ENCODE data around the gene CCR9.

Gene CCR9

DNA sequence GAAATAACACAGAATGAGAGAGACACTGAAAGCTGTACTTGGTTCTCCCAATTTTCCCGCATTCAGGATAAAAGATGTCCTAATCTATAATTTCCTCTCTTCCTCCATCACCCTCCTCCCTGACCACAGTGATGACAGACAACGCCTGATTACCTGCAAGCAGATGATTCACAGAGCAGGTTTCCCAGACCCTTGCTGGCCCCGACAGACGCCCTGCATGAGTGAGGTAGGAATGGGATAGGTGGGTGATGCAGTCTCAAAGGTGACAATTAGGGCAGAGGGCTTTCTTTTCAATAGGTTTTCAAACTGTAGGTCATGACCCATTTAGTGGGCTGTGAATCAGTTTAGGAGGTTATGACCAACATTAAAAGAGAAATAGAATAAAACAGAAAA, 51.7 kb downstream of the CCR9 start:
- Histone ChIP-seq H3K9ac (ENCODE audit: insufficient read length, low read depth) (no peak overlapping the region), H3K4me1 (ENCODE audit: insufficient read depth, insufficient read length) (peaks cover 5% of the 10 kb centered on the region), H3K36me3 (ENCODE audit: insufficient read depth, insufficient read length, low read length) (peaks cover 24% of the 10 kb centered on the region), H3K27me3 (ENCODE audit: insufficient read depth, insufficient read length) (no peaks in the 10 kb centered on the region), H3K4me3 (ENCODE audit: insufficient read length, low read depth) (no peak overlapping the region), H3K9me3 (ENCODE audit: insufficient read depth, low read length) (no peaks in the 10 kb centered on the region)
- no peak for DNase-seq (ENCODE audit: low read depth, low spot score)
- no peak for TF ChIP-seq YY1 (IDR thresholded peaks at IDR 0.05; ENCODE audit: insufficient read depth, insufficient read length)
- TF ChIP-seq ZNF274 (IDR thresholded peaks at IDR 0.05; ENCODE audit: low read depth, low read length): no peak
- no peak for TF ChIP-seq SUZ12 (IDR thresholded peaks at IDR 0.05; ENCODE audit: extremely low read depth, insufficient read depth, insufficient read length)

DNA sequence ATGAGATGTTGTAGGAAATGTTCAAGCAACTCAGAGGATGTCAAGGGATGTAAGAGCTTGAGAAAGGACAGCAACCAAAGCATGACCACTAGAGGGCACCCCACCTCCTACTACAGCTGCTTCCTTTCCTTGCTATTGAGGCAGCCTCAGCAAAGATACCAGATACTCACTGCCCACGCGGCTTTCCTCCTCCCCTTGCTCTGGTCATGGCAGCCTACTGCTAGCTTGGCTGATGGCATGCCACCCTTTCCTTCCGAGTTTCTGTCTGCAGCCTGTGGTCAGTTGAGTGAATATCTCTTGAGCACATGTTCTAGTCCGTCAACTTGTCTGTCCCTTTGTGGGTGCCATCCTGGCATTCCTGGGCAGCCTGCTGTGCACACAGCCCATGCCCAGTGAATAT, 52.5 kb downstream of the CCR9 start:
- Histone ChIP-seq H3K4me1 (ENCODE audit: insufficient read depth, insufficient read length) (peaks cover 5% of the 10 kb centered on the region), H3K4me3 (ENCODE audit: insufficient read length, low read depth) (no peak overlapping the region), H3K9ac (ENCODE audit: insufficient read length, low read depth) (no peak overlapping the region), H3K9me3 (ENCODE audit: insufficient read depth, low read length) (no peaks in the 10 kb centered on the region), H3K36me3 (ENCODE audit: insufficient read depth, insufficient read length, low read length) (peaks cover 24% of the 10 kb centered on the region), H3K27me3 (ENCODE audit: insufficient read depth, insufficient read length) (no peaks in the 10 kb centered on the region)
- DNase-seq (ENCODE audit: low read depth, low spot score): peak; percentile 87
- TF ChIP-seq YY1 (IDR thresholded peaks at IDR 0.05; ENCODE audit: insufficient read depth, insufficient read length): no peak
- TF ChIP-seq ZNF274 (IDR thresholded peaks at IDR 0.05; ENCODE audit: low read depth, low read length): no peak
- TF ChIP-seq SUZ12 (IDR thresholded peaks at IDR 0.05; ENCODE audit: extremely low read depth, insufficient read depth, insufficient read length): no peak

DNA sequence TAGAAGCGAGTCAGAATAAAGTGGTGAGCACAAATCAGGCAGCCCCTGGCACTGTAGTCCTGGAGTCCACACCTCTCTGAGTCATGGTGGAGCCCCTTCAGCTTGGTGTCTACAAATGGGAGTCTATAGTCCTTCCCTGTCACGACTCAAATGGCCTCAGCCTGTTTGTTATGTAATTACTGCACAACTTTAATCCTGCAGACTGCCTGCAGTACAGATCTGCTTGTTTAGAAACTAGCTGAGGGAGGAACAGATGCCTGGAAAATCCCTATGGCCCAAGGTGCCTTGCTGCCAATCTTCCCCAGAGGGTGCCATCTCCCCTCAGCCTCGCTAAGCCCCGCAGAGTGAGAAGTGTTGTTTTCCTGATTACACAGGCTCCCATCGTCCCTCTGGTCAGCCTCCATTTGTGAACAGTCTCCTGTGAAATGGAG, 53.0 kb downstream of the CCR9 start:
- Histone ChIP-seq H3K4me1 (ENCODE audit: insufficient read depth, insufficient read length) (peaks cover 5% of the 10 kb centered on the region), H3K9me3 (ENCODE audit: insufficient read depth, low read length) (no peaks in the 10 kb centered on the region), H3K27me3 (ENCODE audit: insufficient read depth, insufficient read length) (no peaks in the 10 kb centered on the region), H3K36me3 (ENCODE audit: insufficient read depth, insufficient read length, low read length) (peaks cover 23% of the 10 kb centered on the region), H3K9ac (ENCODE audit: insufficient read length, low read depth) (no peak overlapping the region), H3K4me3 (ENCODE audit: insufficient read length, low read depth) (no peak overlapping the region)
- TF ChIP-seq ZNF274 (IDR thresholded peaks at IDR 0.05; ENCODE audit: low read depth, low read length) (no peak), SUZ12 (IDR thresholded peaks at IDR 0.05; ENCODE audit: extremely low read depth, insufficient read depth, insufficient read length) (no peak), YY1 (IDR thresholded peaks at IDR 0.05; ENCODE audit: insufficient read depth, insufficient read length) (no peak)
- DNase-seq (ENCODE audit: low read depth, low spot score): no peak

DNA sequence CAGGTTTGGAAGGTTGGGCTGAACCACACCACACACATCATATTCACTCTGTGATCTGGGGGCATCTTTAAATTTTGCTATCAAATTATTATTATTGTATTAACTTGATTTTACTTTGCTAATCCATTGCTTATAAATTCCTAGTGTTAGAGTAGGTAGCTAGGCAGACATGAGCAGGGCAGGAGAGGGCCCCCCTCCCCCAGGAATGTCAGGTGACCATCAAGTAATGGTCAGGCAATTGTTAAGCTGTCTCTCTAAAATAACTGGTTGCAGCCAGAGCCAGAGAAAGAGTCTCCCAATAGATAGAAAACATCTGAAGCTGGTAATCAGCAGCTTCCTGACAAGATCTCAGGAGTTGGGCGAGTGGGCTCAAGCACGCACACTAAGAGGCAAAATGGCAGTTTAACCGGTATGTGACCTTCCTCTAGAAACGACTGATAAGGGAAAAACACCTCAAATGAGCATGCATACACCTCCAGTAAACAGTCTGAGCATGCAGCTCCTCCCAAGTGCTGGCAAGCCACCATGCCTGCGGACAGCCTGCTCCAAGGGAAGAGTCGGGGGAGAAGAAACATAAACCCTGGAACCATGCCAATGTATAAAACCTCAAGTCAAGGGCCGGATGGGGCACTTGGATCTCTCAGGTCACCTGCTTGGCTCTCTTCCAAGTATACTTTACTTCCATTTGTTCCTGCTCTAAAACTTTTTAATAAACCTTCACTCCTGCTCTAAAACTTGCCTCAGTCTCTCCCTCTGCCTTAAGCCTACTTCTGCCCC, 53.8 kb downstream of the CCR9 start:
- no peak for DNase-seq (ENCODE audit: low read depth, low spot score)
- H3K4me3 ChIP-seq (ENCODE audit: insufficient read length, low read depth): no peak overlapping the region
- H3K4me1 ChIP-seq (ENCODE audit: insufficient read depth, insufficient read length): peaks cover 5% of the 10 kb centered on the region
- H3K9ac ChIP-seq (ENCODE audit: insufficient read length, low read depth): no peak overlapping the region
- TF ChIP-seq ZNF274 (IDR thresholded peaks at IDR 0.05; ENCODE audit: low read depth, low read length) (no peak), SUZ12 (IDR thresholded peaks at IDR 0.05; ENCODE audit: extremely low read depth, insufficient read depth, insufficient read length) (no peak), YY1 (IDR thresholded peaks at IDR 0.05; ENCODE audit: insufficient read depth, insufficient read length) (no peak)
- peaks cover 18% of the 10 kb centered on the region for H3K36me3 ChIP-seq (ENCODE audit: insufficient read depth, insufficient read length, low read length)
- H3K9me3 ChIP-seq (ENCODE audit: insufficient read depth, low read length): no peaks in the 10 kb centered on the region
- no peaks in the 10 kb centered on the region for H3K27me3 ChIP-seq (ENCODE audit: insufficient read depth, insufficient read length)

DNA sequence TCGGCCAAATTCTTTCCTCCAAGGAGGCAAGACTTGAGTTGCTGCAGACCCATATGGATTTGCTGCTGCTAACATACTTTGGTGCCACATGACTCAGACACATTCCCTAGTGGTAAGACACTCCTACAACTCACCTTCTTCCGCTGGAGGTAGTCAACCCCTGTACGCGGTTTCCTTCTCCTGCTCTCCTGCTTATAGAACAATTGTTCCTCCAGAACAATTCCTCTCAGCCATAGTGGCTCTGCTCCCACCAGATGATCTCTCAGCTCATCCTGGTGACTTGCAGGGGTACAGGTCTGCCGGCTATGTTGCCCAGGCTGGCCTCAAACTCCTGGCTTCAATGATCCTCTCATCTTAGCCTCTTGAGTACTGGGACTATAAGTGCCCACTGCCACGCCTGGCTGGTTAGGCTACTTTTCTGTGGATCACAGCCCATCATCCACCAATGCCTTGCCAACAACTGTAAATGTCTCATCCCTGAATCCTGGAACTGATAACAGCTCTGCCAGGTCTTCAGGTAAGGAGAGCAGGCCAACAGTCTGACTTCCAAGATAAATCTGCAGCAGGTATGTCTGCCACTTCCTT, 54.5 kb downstream of the CCR9 start:
- H3K36me3 ChIP-seq (ENCODE audit: insufficient read depth, insufficient read length, low read length): peaks cover 15% of the 10 kb centered on the region
- DNase-seq (ENCODE audit: low read depth, low spot score): no peak
- no peak overlapping the region for H3K9ac ChIP-seq (ENCODE audit: insufficient read length, low read depth)
- H3K9me3 ChIP-seq (ENCODE audit: insufficient read depth, low read length): no peaks in the 10 kb centered on the region
- peaks cover 5% of the 10 kb centered on the region for H3K4me1 ChIP-seq (ENCODE audit: insufficient read depth, insufficient read length)
- no peaks in the 10 kb centered on the region for H3K27me3 ChIP-seq (ENCODE audit: insufficient read depth, insufficient read length)
- H3K4me3 ChIP-seq (ENCODE audit: insufficient read length, low read depth): no peak overlapping the region
- TF ChIP-seq ZNF274 (IDR thresholded peaks at IDR 0.05; ENCODE audit: low read depth, low read length) (no peak), SUZ12 (IDR thresholded peaks at IDR 0.05; ENCODE audit: extremely low read depth, insufficient read depth, insufficient read length) (no peak), YY1 (IDR thresholded peaks at IDR 0.05; ENCODE audit: insufficient read depth, insufficient read length) (no peak)

DNA sequence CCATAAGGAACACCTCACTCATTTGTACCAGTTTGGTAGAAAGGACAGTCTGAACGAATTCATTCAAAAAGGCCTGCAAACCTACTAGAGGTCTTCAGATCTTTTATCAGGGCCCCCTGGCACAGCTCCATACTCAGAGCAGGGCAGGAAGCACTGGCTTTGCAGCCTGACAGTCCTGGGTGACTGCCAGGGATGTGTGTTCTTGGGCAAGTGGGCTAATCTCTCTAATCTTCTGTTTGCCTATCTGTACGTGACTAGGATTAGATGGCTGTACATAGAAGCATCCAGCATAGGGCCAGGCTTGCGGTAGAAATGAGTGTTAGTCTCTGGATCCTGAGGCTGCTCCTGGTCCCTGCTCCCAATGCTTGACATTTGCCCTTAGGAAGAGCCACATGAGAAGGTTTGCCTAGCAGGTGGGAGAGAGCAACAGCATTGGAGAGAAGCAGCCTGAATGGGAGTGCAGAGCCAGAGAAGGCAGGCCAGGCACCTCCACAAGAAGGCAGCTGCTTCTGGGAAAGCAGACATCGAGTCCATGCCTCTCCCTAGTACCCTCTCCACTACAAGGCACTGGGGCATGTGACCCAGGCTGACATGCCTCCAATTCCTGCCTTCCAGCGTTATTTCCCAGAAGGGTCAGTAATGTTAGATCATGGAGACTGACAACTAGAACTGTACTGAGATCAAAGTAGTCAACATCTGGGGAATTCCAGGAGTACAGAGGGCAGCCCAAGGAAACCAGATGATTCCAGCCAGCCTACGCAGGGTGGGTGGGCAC, 55.9 kb downstream of the CCR9 start:
- peaks cover 19% of the 10 kb centered on the region for H3K36me3 ChIP-seq (ENCODE audit: insufficient read depth, insufficient read length, low read length)
- TF ChIP-seq YY1 (IDR thresholded peaks at IDR 0.05; ENCODE audit: insufficient read depth, insufficient read length) (no peak), SUZ12 (IDR thresholded peaks at IDR 0.05; ENCODE audit: extremely low read depth, insufficient read depth, insufficient read length) (no peak), ZNF274 (IDR thresholded peaks at IDR 0.05; ENCODE audit: low read depth, low read length) (no peak)
- no peaks in the 10 kb centered on the region for H3K9me3 ChIP-seq (ENCODE audit: insufficient read depth, low read length)
- no peaks in the 10 kb centered on the region for H3K27me3 ChIP-seq (ENCODE audit: insufficient read depth, insufficient read length)
- no peak for DNase-seq (ENCODE audit: low read depth, low spot score)
- peaks cover 5% of the 10 kb centered on the region for H3K4me1 ChIP-seq (ENCODE audit: insufficient read depth, insufficient read length)
- H3K4me3 ChIP-seq (ENCODE audit: insufficient read length, low read depth): no peak overlapping the region
- no peak overlapping the region for H3K9ac ChIP-seq (ENCODE audit: insufficient read length, low read depth)

All from NT2/D1 (cell line).